Measurements from ENCODE around the gene CKB. TPM values are rescaled to one million over a fixed set of nuclear protein-coding genes. Genes with fewer than 3 reads are reported as not detected.

Gene CKB
- total and polyA plus RNA-seq, 4 donors: 9.0 to 32.9 (median 20.4) TPM

DNA sequence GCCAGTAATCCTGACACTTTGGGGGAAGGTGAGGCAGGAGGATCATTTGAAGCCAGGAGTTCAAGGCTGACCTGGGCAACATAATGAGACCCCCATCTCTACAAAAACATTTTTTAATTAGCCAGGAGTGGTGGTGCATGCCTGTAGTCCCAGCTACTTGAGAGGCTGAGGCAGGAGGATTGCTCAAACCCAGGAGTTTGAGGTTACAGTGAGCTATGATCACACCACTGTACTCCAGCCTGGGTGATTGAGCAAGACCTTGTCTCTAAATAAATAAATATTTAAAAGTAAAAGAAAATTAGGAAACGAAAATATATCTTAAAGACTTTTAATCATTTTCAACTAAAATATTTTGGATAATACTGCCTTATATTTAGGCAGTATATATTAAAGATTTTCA, 25.9 kb downstream of the CKB start:
- DNase-seq (ENCODE audit: low spot score): no peak
- Histone ChIP-seq H3K9ac (ENCODE audit: low read depth in 1 of 2, low read length in 2 of 2) (no peak overlapping the region), H3K36me3 (ENCODE audit: control insufficient read depth in 4 of 4, insufficient read depth in 3 of 4, low read depth in 1 of 4, low read length in 3 of 4) (peaks cover 6 to 38% (median 18%) of the 10 kb centered on the region in 4 donors), H3K4me3 (ENCODE audit: low read depth in 1 of 3, low read length in 3 of 3) (no peak overlapping the region), H3K27me3 (ENCODE audit: control insufficient read depth in 4 of 4, insufficient read depth in 4 of 4, low read length in 3 of 4) (no peaks in the 10 kb centered on the region), H3K9me3 (ENCODE audit: control insufficient read depth in 4 of 4, low read length in 3 of 4) (no peaks in the 10 kb centered on the region), H3K27ac (ENCODE audit: low read depth in 1 of 2, low read length in 2 of 2) (no peak overlapping the region), H3K4me1 (ENCODE audit: control insufficient read depth in 4 of 4, insufficient read depth in 4 of 4, low read length in 3 of 4) (peaks cover 0 to 2% (median under 1%) of the 10 kb centered on the region in 4 donors)
- no peak for TF ChIP-seq EGR1 (IDR thresholded peaks at IDR 0.05; ENCODE audit: low read depth in 2 of 2)
- no peak for TF ChIP-seq GABPA (IDR thresholded peaks at IDR 0.05 in 1 of 2, conservative IDR thresholded peaks at IDR 0.05 in 1 of 2)
- no peak for TF ChIP-seq FOXA2 (IDR thresholded peaks at IDR 0.05)
- TF ChIP-seq, protein P1, sequence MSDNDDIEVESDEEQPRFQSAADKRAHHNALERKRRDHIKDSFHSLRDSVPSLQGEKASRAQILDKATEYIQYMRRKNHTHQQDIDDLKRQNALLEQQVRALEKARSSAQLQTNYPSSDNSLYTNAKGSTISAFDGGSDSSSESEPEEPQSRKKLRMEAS (IDR thresholded peaks at IDR 0.05): no peak
- TF ChIP-seq RAD21 (IDR thresholded peaks at IDR 0.05): no peak
- TF ChIP-seq YY1 (IDR thresholded peaks at IDR 0.05): no peak
- no peak for TF ChIP-seq HNF4A (conservative IDR thresholded peaks at IDR 0.05)
- TF ChIP-seq TAF1 (conservative IDR thresholded peaks at IDR 0.05): no peak
- TF ChIP-seq SP1 (IDR thresholded peaks at IDR 0.05): no peak
- no peak for TF ChIP-seq HNF4G (IDR thresholded peaks at IDR 0.05)
- TF ChIP-seq, protein P2, sequence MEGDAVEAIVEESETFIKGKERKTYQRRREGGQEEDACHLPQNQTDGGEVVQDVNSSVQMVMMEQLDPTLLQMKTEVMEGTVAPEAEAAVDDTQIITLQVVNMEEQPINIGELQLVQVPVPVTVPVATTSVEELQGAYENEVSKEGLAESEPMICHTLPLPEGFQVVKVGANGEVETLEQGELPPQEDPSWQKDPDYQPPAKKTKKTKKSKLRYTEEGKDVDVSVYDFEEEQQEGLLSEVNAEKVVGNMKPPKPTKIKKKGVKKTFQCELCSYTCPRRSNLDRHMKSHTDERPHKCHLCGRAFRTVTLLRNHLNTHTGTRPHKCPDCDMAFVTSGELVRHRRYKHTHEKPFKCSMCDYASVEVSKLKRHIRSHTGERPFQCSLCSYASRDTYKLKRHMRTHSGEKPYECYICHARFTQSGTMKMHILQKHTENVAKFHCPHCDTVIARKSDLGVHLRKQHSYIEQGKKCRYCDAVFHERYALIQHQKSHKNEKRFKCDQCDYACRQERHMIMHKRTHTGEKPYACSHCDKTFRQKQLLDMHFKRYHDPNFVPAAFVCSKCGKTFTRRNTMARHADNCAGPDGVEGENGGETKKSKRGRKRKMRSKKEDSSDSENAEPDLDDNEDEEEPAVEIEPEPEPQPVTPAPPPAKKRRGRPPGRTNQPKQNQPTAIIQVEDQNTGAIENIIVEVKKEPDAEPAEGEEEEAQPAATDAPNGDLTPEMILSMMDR (IDR thresholded peaks at IDR 0.05; ENCODE audit: low read depth, low read length, missing input control): no peak
- no peak for TF ChIP-seq NR2F2 (IDR thresholded peaks at IDR 0.05)
- TF ChIP-seq, protein P3, sequence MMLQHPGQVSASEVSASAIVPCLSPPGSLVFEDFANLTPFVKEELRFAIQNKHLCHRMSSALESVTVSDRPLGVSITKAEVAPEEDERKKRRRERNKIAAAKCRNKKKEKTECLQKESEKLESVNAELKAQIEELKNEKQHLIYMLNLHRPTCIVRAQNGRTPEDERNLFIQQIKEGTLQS (IDR thresholded peaks at IDR 0.05): no peak
- TF ChIP-seq JUND (IDR thresholded peaks at IDR 0.05): no peak
- no peak for TF ChIP-seq RXRA (IDR thresholded peaks at IDR 0.05)
- TF ChIP-seq FOXA1 (IDR thresholded peaks at IDR 0.05): no peak
- TF ChIP-seq, protein P4, sequence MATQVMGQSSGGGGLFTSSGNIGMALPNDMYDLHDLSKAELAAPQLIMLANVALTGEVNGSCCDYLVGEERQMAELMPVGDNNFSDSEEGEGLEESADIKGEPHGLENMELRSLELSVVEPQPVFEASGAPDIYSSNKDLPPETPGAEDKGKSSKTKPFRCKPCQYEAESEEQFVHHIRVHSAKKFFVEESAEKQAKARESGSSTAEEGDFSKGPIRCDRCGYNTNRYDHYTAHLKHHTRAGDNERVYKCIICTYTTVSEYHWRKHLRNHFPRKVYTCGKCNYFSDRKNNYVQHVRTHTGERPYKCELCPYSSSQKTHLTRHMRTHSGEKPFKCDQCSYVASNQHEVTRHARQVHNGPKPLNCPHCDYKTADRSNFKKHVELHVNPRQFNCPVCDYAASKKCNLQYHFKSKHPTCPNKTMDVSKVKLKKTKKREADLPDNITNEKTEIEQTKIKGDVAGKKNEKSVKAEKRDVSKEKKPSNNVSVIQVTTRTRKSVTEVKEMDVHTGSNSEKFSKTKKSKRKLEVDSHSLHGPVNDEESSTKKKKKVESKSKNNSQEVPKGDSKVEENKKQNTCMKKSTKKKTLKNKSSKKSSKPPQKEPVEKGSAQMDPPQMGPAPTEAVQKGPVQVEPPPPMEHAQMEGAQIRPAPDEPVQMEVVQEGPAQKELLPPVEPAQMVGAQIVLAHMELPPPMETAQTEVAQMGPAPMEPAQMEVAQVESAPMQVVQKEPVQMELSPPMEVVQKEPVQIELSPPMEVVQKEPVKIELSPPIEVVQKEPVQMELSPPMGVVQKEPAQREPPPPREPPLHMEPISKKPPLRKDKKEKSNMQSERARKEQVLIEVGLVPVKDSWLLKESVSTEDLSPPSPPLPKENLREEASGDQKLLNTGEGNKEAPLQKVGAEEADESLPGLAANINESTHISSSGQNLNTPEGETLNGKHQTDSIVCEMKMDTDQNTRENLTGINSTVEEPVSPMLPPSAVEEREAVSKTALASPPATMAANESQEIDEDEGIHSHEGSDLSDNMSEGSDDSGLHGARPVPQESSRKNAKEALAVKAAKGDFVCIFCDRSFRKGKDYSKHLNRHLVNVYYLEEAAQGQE (IDR thresholded peaks at IDR 0.05): no peak
- TF ChIP-seq, protein P5, sequence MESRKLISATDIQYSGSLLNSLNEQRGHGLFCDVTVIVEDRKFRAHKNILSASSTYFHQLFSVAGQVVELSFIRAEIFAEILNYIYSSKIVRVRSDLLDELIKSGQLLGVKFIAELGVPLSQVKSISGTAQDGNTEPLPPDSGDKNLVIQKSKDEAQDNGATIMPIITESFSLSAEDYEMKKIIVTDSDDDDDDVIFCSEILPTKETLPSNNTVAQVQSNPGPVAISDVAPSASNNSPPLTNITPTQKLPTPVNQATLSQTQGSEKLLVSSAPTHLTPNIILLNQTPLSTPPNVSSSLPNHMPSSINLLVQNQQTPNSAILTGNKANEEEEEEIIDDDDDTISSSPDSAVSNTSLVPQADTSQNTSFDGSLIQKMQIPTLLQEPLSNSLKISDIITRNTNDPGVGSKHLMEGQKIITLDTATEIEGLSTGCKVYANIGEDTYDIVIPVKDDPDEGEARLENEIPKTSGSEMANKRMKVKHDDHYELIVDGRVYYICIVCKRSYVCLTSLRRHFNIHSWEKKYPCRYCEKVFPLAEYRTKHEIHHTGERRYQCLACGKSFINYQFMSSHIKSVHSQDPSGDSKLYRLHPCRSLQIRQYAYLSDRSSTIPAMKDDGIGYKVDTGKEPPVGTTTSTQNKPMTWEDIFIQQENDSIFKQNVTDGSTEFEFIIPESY (IDR thresholded peaks at IDR 0.05): no peak
- 8% methylated on average over 1 of the region's 1 CpG for WGBS

Data from liver (tissue), 9 donors.